ENCODE data around the gene DBI. TPM values are rescaled to one million over a fixed set of nuclear protein-coding genes. Genes with fewer than 3 reads are reported as not detected.

DBI gene
- total RNA-seq, 1 experiment from 2014 or later = 129 TPM

GRCh38 chr2:119421741-119422140 lies 55.0 kb downstream of the DBI start (continued):
- TF ChIP-seq YY1 (IDR thresholded peaks at IDR 0.05; ENCODE audit: extremely low read depth, insufficient replicate concordance, low read depth, low read length) = no peak
- no peak for TF ChIP-seq POLR2A (IDR thresholded peaks at IDR 0.05; ENCODE audit: borderline replicate concordance, extremely low read depth, insufficient read depth, insufficient read length)
- TF ChIP-seq ZBTB33 (IDR thresholded peaks at IDR 0.05; ENCODE audit: extremely low read depth, insufficient replicate concordance, low read length) = no peak
- no peak for TF ChIP-seq MAX (IDR thresholded peaks at IDR 0.05)
- TF ChIP-seq POLR2AphosphoS5 (IDR thresholded peaks at IDR 0.05; ENCODE audit: low read depth, low read length) = no peak
- TF ChIP-seq CBX3 (IDR thresholded peaks at IDR 0.05; ENCODE audit: low read depth) = no peak
- TF ChIP-seq ZNF274 (IDR thresholded peaks at IDR 0.05; ENCODE audit: low read depth, low read length) = no peak

Other genes starting within 250 kb of the DBI start
- gene C1QL2, start 208.2 kb upstream of the DBI start, total RNA-seq (2021; ENCODE audit: unreplicated experiment) = not detected
- gene STEAP3, start 143.1 kb upstream of the DBI start, total RNA-seq (2021; ENCODE audit: unreplicated experiment) = 32.3 TPM
- 10.5 TPM for gene C2orf76, start 143 bp upstream of the DBI start, total RNA-seq (2021; ENCODE audit: unreplicated experiment)
- gene TMEM37, start 64.9 kb downstream of the DBI start, total RNA-seq (2021; ENCODE audit: unreplicated experiment) = 2.3 TPM
- not detected for gene SCTR, start 157.5 kb downstream of the DBI start, total RNA-seq (2021; ENCODE audit: unreplicated experiment)
- 0.96 TPM for gene CFAP221, start 177.5 kb downstream of the DBI start, total RNA-seq (2021; ENCODE audit: unreplicated experiment)

Measured in HCT116 (cell line).